H1 (cell line): ENCODE data around the gene NFATC4. TPM values are rescaled to one million over a fixed set of nuclear protein-coding genes. Genes with fewer than 3 reads are reported as not detected.

ENCODE experiments used
- CTCF ChIA-PET: fragments of 300-600 bp; sonication (Branson Sonifier 250); formaldehyde crosslinking; loops from one replicate; lab custom pipeline; 2021; ENCODE audit not compliant: partially characterized antibody; lab: Charles Lee
- POLR2A ChIA-PET: fragments of 300-600 bp; sonication (Branson Sonifier 250); formaldehyde crosslinking; loops from one replicate; lab custom pipeline; 2021; ENCODE audit warnings: inconsistent platforms; ENCODE audit not compliant: partially characterized antibody; lab: Charles Lee
- DNase-seq, 2 experiments: peaks; one replicate each; pipeline versions ENCODE4 v3.0.0 to v3.0.0-alpha.2; 2010 to 2022; ENCODE audit warnings: low spot score in 2 of 2, low read depth in 1 of 2, mixed read lengths in 1 of 2
- FAIRE-seq: peaks from 2 replicates; lab custom pipeline; 2011; peaks lifted over from hg19 to GRCh38; lab: Jason Lieb, UNC
- H2AFZ ChIP-seq: 2 replicates; pipeline ENCODE4 v1.8.1; 2012; ENCODE audit warnings: low read length, inconsistent platforms
- H2AK5ac ChIP-seq: 2 replicates; pipeline ENCODE4 v1.6.1; 2013; ENCODE audit warnings: low read depth, low read length
- H2BK120ac ChIP-seq: replicated peaks from 2 replicates; pipeline ENCODE3; 2013; ENCODE audit warnings: low read depth, low read length, inconsistent platforms
- H2BK12ac ChIP-seq: 2 replicates; pipeline ENCODE4 v1.6.1; 2013; ENCODE audit warnings: low read depth, low read length
- H2BK15ac ChIP-seq: 2 replicates; pipeline ENCODE4 v1.6.1; 2013; ENCODE audit warnings: low read length
- H2BK20ac ChIP-seq: 2 replicates; pipeline ENCODE4 v1.6.1; 2013; ENCODE audit warnings: low read length
- H2BK5ac ChIP-seq: 2 replicates; pipeline ENCODE4 v1.6.1; 2013; ENCODE audit warnings: low read depth, low read length
- H3K14ac ChIP-seq: 2 replicates; pipeline ENCODE4 v1.6.1; 2013; ENCODE audit warnings: inconsistent platforms; ENCODE audit not compliant: insufficient read length
- H3K18ac ChIP-seq: 2 replicates; pipeline ENCODE4 v1.6.1; 2013; ENCODE audit warnings: low read length; ENCODE audit errors: extremely low read depth
- H3K23ac ChIP-seq: 2 replicates; pipeline ENCODE4 v1.6.1; 2013; ENCODE audit warnings: inconsistent platforms; ENCODE audit not compliant: insufficient read length
- H3K23me2 ChIP-seq: 2 replicates; pipeline ENCODE4 v1.6.1; 2013; ENCODE audit warnings: low read depth, low read length
- H3K27ac ChIP-seq: 2 replicates; pipeline ENCODE4 v1.6.1; 2011; ENCODE audit warnings: low read depth, low read length, inconsistent platforms
- H3K27me3 ChIP-seq, 4 experiments: replicated peaks in 1 of 4; 1 replicate in 1 of 4; 2 replicates in 3 of 4; pipeline versions ENCODE4 v1.6.1 to v1.8.1; 2011 to 2013; ENCODE audit warnings: low read length in 3 of 4, mild to moderate bottlenecking in 3 of 4, inconsistent platforms in 2 of 4, mixed read lengths in 2 of 4, moderate library complexity in 1 of 4; ENCODE audit not compliant: control insufficient read depth in 3 of 4, insufficient read depth in 3 of 4; ENCODE audit errors: extremely low read depth in 1 of 4
- H3K36me3 ChIP-seq, 4 experiments: 2 replicates each; pipeline versions ENCODE4 v1.6.1 to v1.8.1; 2011 to 2013; ENCODE audit warnings: mild to moderate bottlenecking in 4 of 4, low read length in 3 of 4, moderate library complexity in 2 of 4, control low read depth in 1 of 4, inconsistent platforms in 1 of 4; ENCODE audit not compliant: insufficient read depth in 4 of 4, control insufficient read depth in 2 of 4
- H3K4ac ChIP-seq: replicated peaks from 2 replicates; pipeline ENCODE3; 2013; ENCODE audit warnings: low read length, low read depth, mixed read lengths, inconsistent platforms; ENCODE audit not compliant: insufficient read length
- H3K4me1 ChIP-seq, 4 experiments: replicated peaks in 1 of 4; 1 replicate in 1 of 4; 2 replicates in 3 of 4; pipeline versions ENCODE4 v1.6.1 to v1.8.1; 2011 to 2013; ENCODE audit warnings: low read length in 3 of 4, inconsistent platforms in 2 of 4, mixed read lengths in 1 of 4; ENCODE audit not compliant: insufficient read depth in 4 of 4, control insufficient read depth in 3 of 4
- H3K4me2 ChIP-seq, 2 experiments: 2 replicates each; pipeline versions ENCODE4 v1.6.1 to v1.8.1; 2011 to 2013; ENCODE audit warnings: low read depth in 2 of 2, low read length in 2 of 2, control low read depth in 1 of 2, inconsistent platforms in 1 of 2, mild to moderate bottlenecking in 1 of 2; ENCODE audit not compliant: insufficient read depth in 1 of 2
- H3K4me3 ChIP-seq, 4 experiments: fragments of 200-600, 300-600 bp in 1 of 4; sonication (generic), shearing (Covaris generic), sonication (Bioruptor Twin) in 1 of 4; 2 replicates each; pipeline versions ENCODE4 v1.5.1 to v1.8.1; 2011 to 2016; ENCODE audit warnings: low read length in 4 of 4, low read depth in 3 of 4, control low read depth in 2 of 4, inconsistent platforms in 2 of 4, mild to moderate bottlenecking in 2 of 4, mixed read lengths in 1 of 4, moderate library complexity in 1 of 4; ENCODE audit not compliant: insufficient read depth in 2 of 4; ENCODE audit errors: extremely low read depth in 1 of 4
- H3K56ac ChIP-seq: replicated peaks from 2 replicates; pipeline ENCODE3; 2013; ENCODE audit warnings: low read depth, mild to moderate bottlenecking, mixed read lengths, low read length, inconsistent platforms; ENCODE audit not compliant: insufficient read length
- H3K79me1 ChIP-seq: 2 replicates; pipeline ENCODE4 v1.6.1; 2013; ENCODE audit warnings: low read depth, low read length, control low read depth
- H3K79me2 ChIP-seq, 2 experiments: 2 replicates each; pipeline versions ENCODE4 v1.6.1 to v1.8.1; 2012 to 2013; ENCODE audit warnings: low read length in 2 of 2, mild to moderate bottlenecking in 2 of 2, inconsistent platforms in 1 of 2; ENCODE audit not compliant: insufficient read depth in 2 of 2, control insufficient read depth in 1 of 2
- H3K9ac ChIP-seq, 4 experiments: replicated peaks in 1 of 4; 1 replicate in 1 of 4; 2 replicates in 3 of 4; pipeline versions ENCODE4 v1.6.1 to v1.8.1; 2011 to 2013; ENCODE audit warnings: low read depth in 3 of 4, low read length in 3 of 4, control low read depth in 2 of 4, mild to moderate bottlenecking in 2 of 4, moderate library complexity in 2 of 4, inconsistent platforms in 1 of 4; ENCODE audit errors: extremely low read depth in 1 of 4
- H3K9me3 ChIP-seq, 2 experiments: 2 replicates each; pipeline versions ENCODE4 v1.6.1 to v1.8.1; 2012 to 2013; ENCODE audit warnings: mild to moderate bottlenecking in 2 of 2, moderate library complexity in 2 of 2, control low read depth in 1 of 2, inconsistent platforms in 1 of 2, low read depth in 1 of 2, low read length in 1 of 2, mixed read lengths in 1 of 2; ENCODE audit not compliant: insufficient read depth in 2 of 2
- H4K20me1 ChIP-seq, 2 experiments: replicated peaks in 1 of 2; 2 replicates each; pipeline versions ENCODE3 to v1.8.1; 2011 to 2013; ENCODE audit warnings: inconsistent platforms in 2 of 2, low read length in 2 of 2, mild to moderate bottlenecking in 1 of 2; ENCODE audit not compliant: insufficient read depth in 2 of 2, control insufficient read depth in 1 of 2
- H4K5ac ChIP-seq: 2 replicates; pipeline ENCODE4 v1.6.1; 2013; ENCODE audit warnings: low read length, low read depth, mixed read lengths, inconsistent platforms; ENCODE audit not compliant: insufficient read length
- H4K8ac ChIP-seq: 2 replicates; pipeline ENCODE4 v1.8.0; 2013; ENCODE audit warnings: mild to moderate bottlenecking, moderate library complexity, low read length, inconsistent platforms; ENCODE audit not compliant: insufficient read depth; ENCODE audit errors: extremely low read depth
- H4K91ac ChIP-seq: replicated peaks from 2 replicates; pipeline ENCODE3; 2013; ENCODE audit warnings: low read length, mixed read lengths, inconsistent platforms; ENCODE audit not compliant: insufficient read length
- SAP30 ChIP-seq: fragments of 300-600 bp; sonication (generic); IDR thresholded peaks from 2 replicates; pipeline ENCODE4 v1.7.1; 2012; ENCODE audit warnings: low read length, moderate library complexity, mild to moderate bottlenecking, inconsistent platforms; ENCODE audit not compliant: insufficient read depth, insufficient replicate concordance
- WGBS, 2 experiments: shearing (Covaris generic) in 1 of 2; methylation state at CpG; one replicate each; pipeline versions ENCODE4 v1.1.6 to v1.1.7; 2013 to 2015; ENCODE audit warnings: low lambda C conversion rate in 2 of 2, mixed read lengths in 2 of 2, inconsistent platforms in 1 of 2, low coverage in 1 of 2, missing lambda C conversion rate in 1 of 2; ENCODE audit not compliant: insufficient replicate concordance in 2 of 2, insufficient coverage in 1 of 2, insufficient read length in 1 of 2; ENCODE audit errors: extremely low coverage in 1 of 2, missing lambda C conversion rate in 1 of 2; 5-methylcytosine and 5-hydroxymethylcytosine counted together
- polyA plus RNA-seq, 7 experiments: library from polyadenylated mRNA; depleted of rRNA in 3 of 7; stranded (reverse) in 5 of 7; unstranded in 2 of 7; fragments of >200 nt in 5 of 7; fragments of 200-250 nt in 2 of 7; gene quantifications; 1 replicate in 5 of 7; 2 replicates in 1 of 7; 4 replicates in 1 of 7; pipeline versions ENCODE4 v1.2.1 to v1.2.3, GENCODE V29; 2011 to 2013; ENCODE audit warnings: missing spikeins in 2 of 7, mixed read lengths in 2 of 7
- total RNA-seq: library from RNA; stranded (reverse); fragmentation: NEBNext Ultra II Directional; extraction: Animal tissue kit (Norgen Biotek cat#: 25700); gene quantifications from 2 replicates; pipeline ENCODE4 v1.2.1, GENCODE V29; 2021

Gene NFATC4
- total and polyA plus RNA-seq, 2 of the 8 experiments (the other 6 are each of a cell fraction or from before 2014, with no cell fraction given): 47.3 to 50.3 TPM

GRCh38 chr14:24399447-24399822 lies 31.5 kb downstream of the NFATC4 start:
- peak overlapping the region in 3 of 4 experiments; percentile 5 to 42 (median 38); a peak in 3 of 7 replicates for H3K9ac ChIP-seq
- 14% methylated on average over 8 of the region's 8 CpGs; no CpG with 5 or more reads in 1 of the 2 experiments for WGBS, 2 experiments
- peak overlapping the region; percentile 15 for H4K91ac ChIP-seq
- H3K23me2 ChIP-seq: peaks cover 10% of the 10 kb centered on the region; the same call in 1 of the 2 replicates
- no peak overlapping the region for H3K56ac ChIP-seq
- H3K4me3 ChIP-seq: peak overlapping the region; percentile 68 to 80 (median 78)
- no peak overlapping the region for H4K5ac ChIP-seq
- H4K20me1 ChIP-seq: no peaks in the 10 kb centered on the region
- no peak overlapping the region for H2BK20ac ChIP-seq
- H3K79me1 ChIP-seq: no peaks in the 10 kb centered on the region
- peak in 1 of 2 experiments; percentile 57 for DNase-seq
- H2AFZ ChIP-seq: no peak overlapping the region
- CTCF ChIA-PET: interaction anchor here (1.2 to 10.7 kb wide), 8 partner anchors 13 to 67 kb away, joined by 3 to 69 read pairs (median 4); partner anchors contain the start of gene ADCY4
- H2BK15ac ChIP-seq: peak overlapping the region; percentile 31; the same call in 1 of the 2 replicates
- H2BK120ac ChIP-seq: no peak overlapping the region
- no peak overlapping the region for H3K23ac ChIP-seq
- H3K27ac ChIP-seq: no peak overlapping the region
- H3K14ac ChIP-seq: no peak overlapping the region
- peaks cover 0 to 14% (median 10%) of the 10 kb centered on the region in 4 experiments for H3K4me1 ChIP-seq
- H3K4me2 ChIP-seq: peak overlapping the region; percentile 93 to 98
- H4K8ac ChIP-seq: no peak overlapping the region
- H2BK5ac ChIP-seq: 0 out of 2 replicates have a peak overlapping the region, but pooled peaks have one; percentile 30
- no peaks in the 10 kb centered on the region for H3K36me3 ChIP-seq
- no peaks in the 10 kb centered on the region for H3K79me2 ChIP-seq
- H2BK12ac ChIP-seq: peak overlapping the region; percentile 71; the same call in 1 of the 2 replicates
- H3K18ac ChIP-seq: peak overlapping the region; percentile 87
- H3K4ac ChIP-seq: no peak overlapping the region
- no peak overlapping the region; the same call in 1 of the 2 replicates for H2AK5ac ChIP-seq
- H3K9me3 ChIP-seq: no peaks in the 10 kb centered on the region
- peaks cover 0 to 3% (median 0%) of the 10 kb centered on the region in 4 experiments; a peak in 1 of 7 replicates for H3K27me3 ChIP-seq
- FAIRE-seq: no peak
- POLR2A ChIA-PET: interaction anchor here (0.9 to 3.4 kb wide), 7 partner anchors 8 to 33 kb away, joined by 3 to 20 read pairs (median 3); partner anchors contain the start of genes CBLN3 and KHNYN
- TF ChIP-seq SAP30: peak; percentile 50
